H9 (cell line): ENCODE data around the gene AKR1C3. TPM values are rescaled to one million over a fixed set of nuclear protein-coding genes. Genes with fewer than 3 reads are reported as not detected.
"Not testable (repeated sequence)": the region's sequence is repeated elsewhere in the genome, so short reads cannot be mapped to it uniquely, and the experiment has no call there.

Experiments used
- DNase-seq: peaks from one replicate; pipeline ENCODE4 v3.0.0-alpha.2; 2017
- H2AFZ ChIP-seq: one replicate; pipeline ENCODE4 v1.6.1; 2013; ENCODE audit warnings: mild to moderate bottlenecking, low read length, control low read depth, moderate library complexity
- H2AK5ac ChIP-seq: 2 replicates; pipeline ENCODE4 v1.6.1; 2013; ENCODE audit warnings: low read length, control low read depth, mixed read lengths; ENCODE audit not compliant: insufficient read length
- H2BK120ac ChIP-seq: one replicate; pipeline ENCODE4 v1.6.1; 2013; ENCODE audit warnings: low read depth, mild to moderate bottlenecking, low read length, control low read depth, inconsistent platforms; ENCODE audit not compliant: poor library complexity, severe bottlenecking
- H2BK12ac ChIP-seq: 2 replicates; pipeline ENCODE4 v1.6.1; 2013; ENCODE audit warnings: low read length, control low read depth, mixed read lengths, low read depth; ENCODE audit not compliant: insufficient read length
- H2BK15ac ChIP-seq: 2 replicates; pipeline ENCODE4 v1.6.1; 2013; ENCODE audit warnings: low read depth, low read length, control low read depth
- H2BK20ac ChIP-seq: one replicate; pipeline ENCODE4 v1.6.1; 2013; ENCODE audit warnings: low read depth, mild to moderate bottlenecking, low read length, control low read depth, inconsistent platforms; ENCODE audit not compliant: poor library complexity, severe bottlenecking
- H2BK5ac ChIP-seq: 2 replicates; pipeline ENCODE4 v1.6.1; 2013; ENCODE audit warnings: low read length, control low read depth, mixed read lengths; ENCODE audit not compliant: insufficient read length
- H3K14ac ChIP-seq: 2 replicates; pipeline ENCODE4 v1.6.1; 2013; ENCODE audit warnings: low read length, control low read depth; ENCODE audit not compliant: insufficient read depth
- H3K18ac ChIP-seq: 2 replicates; pipeline ENCODE4 v1.6.1; 2013; ENCODE audit warnings: low read depth, mild to moderate bottlenecking, mixed read lengths, low read length, control low read depth; ENCODE audit not compliant: insufficient read length
- H3K23ac ChIP-seq: 2 replicates; pipeline ENCODE4 v1.6.1; 2013; ENCODE audit warnings: low read length, control low read depth, mixed read lengths, low read depth; ENCODE audit not compliant: insufficient read length
- H3K23me2 ChIP-seq: 2 replicates; pipeline ENCODE4 v1.6.1; 2013; ENCODE audit warnings: low read depth, mild to moderate bottlenecking, mixed read lengths, low read length, control low read depth; ENCODE audit not compliant: insufficient read length, poor library complexity, severe bottlenecking
- H3K27ac ChIP-seq: 2 replicates; pipeline ENCODE4 v1.5.1; 2013; ENCODE audit warnings: low read length, control low read depth, mixed read lengths, low read depth; ENCODE audit not compliant: insufficient read length
- H3K27me3 ChIP-seq: 2 replicates; pipeline ENCODE4 v1.6.1; 2013; ENCODE audit warnings: low read length, control low read depth, inconsistent platforms; ENCODE audit not compliant: insufficient read depth
- H3K4ac ChIP-seq: 2 replicates; pipeline ENCODE4 v1.6.1; 2013; ENCODE audit warnings: low read depth, mild to moderate bottlenecking, control low read depth, inconsistent platforms, low read length, moderate library complexity
- H3K4me1 ChIP-seq: 2 replicates; pipeline ENCODE4 v1.6.1; 2013; ENCODE audit warnings: low read length, control low read depth, inconsistent platforms; ENCODE audit not compliant: insufficient read depth
- H3K4me2 ChIP-seq: 2 replicates; pipeline ENCODE4 v1.6.1; 2013; ENCODE audit warnings: low read length, control low read depth, mixed read lengths; ENCODE audit not compliant: insufficient read length, insufficient read depth
- H3K56ac ChIP-seq: 2 replicates; pipeline ENCODE4 v1.6.1; 2013; ENCODE audit warnings: low read depth, mild to moderate bottlenecking, mixed read lengths, low read length, control low read depth; ENCODE audit not compliant: insufficient read length
- H3K79me1 ChIP-seq: 2 replicates; pipeline ENCODE4 v1.6.1; 2013; ENCODE audit warnings: low read depth, mild to moderate bottlenecking, moderate library complexity, low read length, control low read depth, inconsistent platforms; ENCODE audit not compliant: insufficient read depth, poor library complexity, severe bottlenecking
- H3K79me2 ChIP-seq: 2 replicates; pipeline ENCODE4 v1.6.1; 2013; ENCODE audit warnings: low read length, control low read depth, inconsistent platforms; ENCODE audit not compliant: insufficient read depth
- H3K9ac ChIP-seq: 2 replicates; pipeline ENCODE4 v1.6.1; 2013; ENCODE audit warnings: low read length, control low read depth, mixed read lengths; ENCODE audit not compliant: insufficient read length; ENCODE audit errors: extremely low read depth
- H3K9me3 ChIP-seq: one replicate; pipeline ENCODE4 v1.6.1; 2013; ENCODE audit warnings: low read depth, low read length, inconsistent platforms; ENCODE audit not compliant: control insufficient read depth
- H3T11ph ChIP-seq: one replicate; pipeline ENCODE4 v1.6.1; 2013; ENCODE audit warnings: mild to moderate bottlenecking, low read length, control low read depth, inconsistent platforms
- H4K20me1 ChIP-seq: one replicate; pipeline ENCODE4 v1.6.1; 2013; ENCODE audit not compliant: control insufficient read depth, insufficient read length, insufficient read depth
- H4K5ac ChIP-seq: 2 replicates; pipeline ENCODE4 v1.6.1; 2013; ENCODE audit warnings: low read depth, mild to moderate bottlenecking, mixed read lengths, low read length, control low read depth; ENCODE audit not compliant: insufficient read length
- H4K8ac ChIP-seq: replicated peaks from 2 replicates; pipeline ENCODE4 v1.6.1; 2013; ENCODE audit warnings: low read length, control low read depth, mixed read lengths, low read depth; ENCODE audit not compliant: insufficient read length
- H4K91ac ChIP-seq: 2 replicates; pipeline ENCODE4 v1.6.1; 2013; ENCODE audit warnings: low read depth, mild to moderate bottlenecking, moderate library complexity, mixed read lengths, low read length, control low read depth; ENCODE audit not compliant: insufficient read length
- H3K27ac Mint-ChIP-seq, 3 experiments: 2 replicates in 2 of 3; 3 replicates in 1 of 3; pipeline ENCODE4 v1.8.0; 2020 to 2021; ENCODE audit warnings: mixed read lengths in 3 of 3, mild to moderate bottlenecking in 1 of 3, moderate library complexity in 1 of 3
- H3K27me3 Mint-ChIP-seq: 2 replicates; pipeline ENCODE4 v1.8.0; 2021; ENCODE audit warnings: low read depth, mild to moderate bottlenecking, moderate library complexity, mixed read lengths
- H3K36me3 Mint-ChIP-seq, 3 experiments: 2 replicates in 2 of 3; 3 replicates in 1 of 3; pipeline ENCODE4 v1.8.0; 2020 to 2021; ENCODE audit warnings: low read depth in 3 of 3, mixed read lengths in 3 of 3; ENCODE audit not compliant: insufficient read depth in 1 of 3
- H3K4me1 Mint-ChIP-seq, 2 experiments: 2 replicates each; pipeline ENCODE4 v1.8.0; 2020; ENCODE audit warnings: mixed read lengths in 2 of 2
- H3K4me3 Mint-ChIP-seq, 2 experiments: 2 replicates in 1 of 2; 3 replicates in 1 of 2; pipeline ENCODE4 v1.8.0; 2020 to 2021; ENCODE audit warnings: mild to moderate bottlenecking in 2 of 2, mixed read lengths in 2 of 2, moderate library complexity in 1 of 2
- H3K9me3 Mint-ChIP-seq, 2 experiments: 2 replicates in 1 of 2; 3 replicates in 1 of 2; pipeline ENCODE4 v1.8.0; 2020; ENCODE audit warnings: mild to moderate bottlenecking in 2 of 2, mixed read lengths in 2 of 2, moderate library complexity in 1 of 2
- CTCF ChIP-seq: fragments of 200-600 bp; sonication (generic); conservative IDR thresholded peaks from 3 replicates; pipeline ENCODE4 v1.8.0; 2021; ENCODE audit warnings: antibody characterized with exemption, mild to moderate bottlenecking
- WGBS: extraction: QIAGEN DNeasy Blood & Tissue Kit; methylation state at CpG from one replicate; pipeline ENCODE4 v1.1.7; 2013; ENCODE audit warnings: missing lambda C conversion rate, low lambda C conversion rate, mixed read lengths; ENCODE audit not compliant: insufficient read length; ENCODE audit errors: extremely low coverage; 5-methylcytosine and 5-hydroxymethylcytosine counted together
- total RNA-seq: library from RNA; stranded (reverse); gene quantifications from 2 replicates; pipeline ENCODE4 v1.2.1, GENCODE V29; 2021

AKR1C3 gene
- total RNA-seq, 1 experiment from 2014 or later = 2.1 TPM

GRCh38 chr10:5108658-5109416 lies 14.6 kb downstream of the AKR1C3 start:
- no peak overlapping the region for H3K4me2 ChIP-seq
- no peak overlapping the region for H2BK12ac ChIP-seq
- Mint-ChIP-seq H3K27ac (no peak overlapping the region), H3K4me3 (no peak overlapping the region), H3K36me3 (peaks cover 9 to 14% (median 9%) of the 10 kb centered on the region in 3 experiments), H3K27me3 (no peaks in the 10 kb centered on the region; the same call in none of the 2 replicates), H3K9me3 (peaks cover 43 to 60% of the 10 kb centered on the region in 2 experiments), H3K4me1 (no peaks in the 10 kb centered on the region)
- H4K5ac ChIP-seq = no peak overlapping the region
- no peak overlapping the region for H2BK20ac ChIP-seq
- no peak overlapping the region for H2BK5ac ChIP-seq
- H3T11ph ChIP-seq = no peak overlapping the region
- no peaks in the 10 kb centered on the region for H4K20me1 ChIP-seq
- WGBS = no CpG with 5 or more reads among the region's 3 CpGs
- H3K27ac ChIP-seq = no peak overlapping the region
- H3K79me2 ChIP-seq = no peaks in the 10 kb centered on the region
- no peak overlapping the region for H2AK5ac ChIP-seq
- H3K27me3 ChIP-seq = no peaks in the 10 kb centered on the region
- H3K14ac ChIP-seq = no peak overlapping the region
- no peak overlapping the region for H3K4ac ChIP-seq
- TF ChIP-seq CTCF = no peak
- H3K9me3 ChIP-seq = no peaks in the 10 kb centered on the region
- H3K23ac ChIP-seq = no peak overlapping the region
- DNase-seq = no peak
- no peak overlapping the region for H3K9ac ChIP-seq
- no peaks in the 10 kb centered on the region for H3K79me1 ChIP-seq
- H3K23me2 ChIP-seq = no peaks in the 10 kb centered on the region
- H3K18ac ChIP-seq = no peak overlapping the region
- H2BK120ac ChIP-seq = no peak overlapping the region
- no peak overlapping the region for H4K8ac ChIP-seq
- no peak overlapping the region for H4K91ac ChIP-seq
- no peak overlapping the region for H2BK15ac ChIP-seq
- H3K4me1 ChIP-seq = no peaks in the 10 kb centered on the region
- no peak overlapping the region for H2AFZ ChIP-seq
- H3K56ac ChIP-seq = no peak overlapping the region

- not testable (repeated sequence) for DNase-seq, H3K27me3 ChIP-seq, H2BK15ac ChIP-seq, H3K14ac ChIP-seq, H3K4me3 Mint-ChIP-seq, H2BK5ac ChIP-seq, H3K79me2 ChIP-seq, H4K5ac ChIP-seq, H3K9me3 ChIP-seq, H2AK5ac ChIP-seq, H3K79me1 ChIP-seq, H2BK120ac ChIP-seq, H3K4me2 ChIP-seq, H4K20me1 ChIP-seq, H3K27me3 Mint-ChIP-seq, H3K9ac ChIP-seq, H3K4me1 ChIP-seq, H4K91ac ChIP-seq, H3K23me2 ChIP-seq, H3K4ac ChIP-seq, H3K4me1 Mint-ChIP-seq, H4K8ac ChIP-seq, H3K18ac ChIP-seq, H2BK12ac ChIP-seq, H3K27ac Mint-ChIP-seq, H3T11ph ChIP-seq, H3K56ac ChIP-seq, H3K23ac ChIP-seq, H2AFZ ChIP-seq, H2BK20ac ChIP-seq, H3K27ac ChIP-seq
- no CpG with 5 or more reads among the region's 12 CpGs for WGBS
- Mint-ChIP-seq H3K9me3 (peaks cover 47 to 62% of the 10 kb centered on the region in 2 experiments), H3K36me3 (peaks cover 9 to 14% (median 9%) of the 10 kb centered on the region in 3 experiments)
Measured at GRCh38 chr10:5109861-5110260, 15.6 kb downstream of the AKR1C3 start.
